GM18526 (cell line): ENCODE data around the gene ELN.

Experiments used
- POLR2A ChIP-seq: IDR thresholded peaks from 3 replicates; pipeline ENCODE4 v1.6.1; 2011; ENCODE audit not compliant: insufficient read length; ENCODE audit errors: extremely low read depth

The ELN gene

GRCh38 chr7:74057987-74058386, 30.0 kb downstream of the ELN start:
- no peak for TF ChIP-seq POLR2A

DNA sequence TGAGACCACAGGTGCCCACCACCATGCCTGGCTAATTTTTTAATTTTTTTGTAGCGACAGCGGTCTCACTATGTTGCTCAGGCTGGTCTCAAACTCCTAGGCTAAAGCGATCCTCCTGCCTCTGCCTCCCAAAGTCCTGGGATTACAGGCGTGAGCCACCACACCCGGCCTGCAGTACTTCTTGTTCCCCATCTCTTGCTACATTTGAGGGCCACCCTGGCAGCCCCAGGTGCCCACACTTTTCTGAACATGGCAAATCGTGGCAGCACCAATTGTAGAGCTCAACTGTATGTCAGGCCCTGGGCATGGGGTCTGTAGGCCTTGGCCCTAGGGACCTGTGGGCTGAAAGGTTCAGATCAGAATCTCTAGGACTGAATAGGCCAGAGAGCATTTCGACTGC, 30.5 kb downstream of the ELN start:
- TF ChIP-seq POLR2A, result no peak

DNA sequence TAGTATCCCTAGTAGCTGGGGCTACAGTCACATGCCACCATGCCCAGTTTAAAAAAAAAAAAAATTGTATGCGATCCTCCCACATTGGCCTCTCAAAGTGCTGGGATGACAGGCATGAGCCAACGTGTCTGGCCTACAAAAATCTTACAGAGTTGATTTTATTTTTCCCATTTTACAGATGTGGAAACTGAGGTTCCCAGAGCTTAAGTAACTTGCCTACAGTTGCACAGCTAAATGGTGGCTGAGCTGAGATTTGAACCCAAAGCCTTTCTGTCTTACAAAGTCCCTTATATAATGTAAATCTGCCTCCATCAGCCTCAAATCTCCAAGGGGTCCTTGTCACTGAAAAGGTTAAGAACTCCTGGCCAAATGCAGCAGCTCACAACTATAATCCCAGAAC, 31.1 kb downstream of the ELN start:
- TF ChIP-seq POLR2A, result no peak

DNA sequence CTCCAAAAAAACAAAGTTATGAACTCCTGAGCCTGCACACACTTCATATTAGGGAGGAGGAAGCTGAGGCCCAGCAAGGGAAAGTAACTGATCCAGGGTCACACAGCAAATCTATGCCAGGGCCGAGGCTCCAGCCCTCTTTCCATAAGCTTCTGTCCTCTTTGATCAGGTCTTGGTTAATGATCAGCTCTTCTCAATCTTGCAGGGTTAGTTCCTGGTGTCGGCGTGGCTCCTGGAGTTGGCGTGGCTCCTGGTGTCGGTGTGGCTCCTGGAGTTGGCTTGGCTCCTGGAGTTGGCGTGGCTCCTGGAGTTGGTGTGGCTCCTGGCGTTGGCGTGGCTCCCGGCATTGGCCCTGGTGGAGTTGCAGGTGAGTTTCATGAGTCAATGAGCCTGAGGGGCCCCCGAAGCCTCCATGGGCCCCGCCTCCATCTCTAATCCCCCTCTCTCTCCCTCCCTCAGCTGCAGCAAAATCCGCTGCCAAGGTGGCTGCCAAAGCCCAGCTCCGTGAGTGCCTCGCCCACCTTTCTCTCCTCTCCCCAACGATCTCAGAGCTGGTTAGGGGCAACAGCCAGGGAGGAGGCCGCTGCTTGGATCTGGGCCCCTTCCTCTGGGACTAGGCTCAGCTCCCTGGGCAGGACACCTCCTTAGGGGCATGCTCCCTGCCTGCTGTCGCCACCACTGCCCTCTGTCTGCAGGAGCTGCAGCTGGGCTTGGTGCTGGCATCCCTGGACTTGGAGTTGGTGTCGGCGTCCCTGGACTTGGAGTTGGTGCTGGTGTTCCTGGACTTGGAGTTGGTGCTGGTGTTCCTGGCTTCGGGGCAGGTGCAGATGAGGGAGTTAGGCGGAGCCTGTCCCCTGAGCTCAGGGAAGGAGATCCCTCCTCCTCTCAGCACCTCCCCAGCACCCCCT, 32.0 kb downstream of the ELN start:
- TF ChIP-seq POLR2A, result no peak

DNA sequence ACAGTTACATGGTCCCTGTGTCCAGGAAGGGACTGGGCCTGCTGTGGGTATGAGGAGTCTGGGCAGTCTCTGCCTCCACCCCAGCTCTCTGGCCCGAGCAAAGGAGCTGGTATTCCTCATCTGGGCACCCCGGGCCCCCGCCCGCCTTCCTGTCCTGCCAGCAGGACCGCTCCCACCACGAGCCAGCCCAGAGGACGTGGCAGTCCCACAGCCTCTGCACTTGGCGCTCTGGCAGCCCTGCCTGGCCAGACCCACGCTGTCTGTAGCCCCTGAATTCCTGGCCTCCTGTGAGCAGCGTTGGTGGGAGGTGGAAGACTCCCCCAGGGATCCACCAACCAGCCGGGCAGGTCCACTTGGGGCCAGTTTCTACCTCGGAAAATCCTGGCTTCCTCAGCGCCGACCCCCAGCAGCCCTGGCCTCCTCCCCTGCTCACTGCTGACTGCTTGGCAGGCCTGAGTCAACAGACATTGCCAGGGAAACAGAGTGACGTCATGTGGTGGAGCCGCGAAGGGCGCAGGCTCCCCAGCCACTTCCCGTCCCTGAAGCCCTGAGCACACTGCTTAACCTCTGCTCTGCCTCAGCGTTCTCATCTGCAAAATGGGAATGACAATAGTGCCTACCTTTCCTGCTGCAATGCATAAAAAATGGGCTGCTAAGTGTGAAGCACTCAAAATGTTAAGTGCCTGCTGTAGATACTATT, 34.0 kb downstream of the ELN start:
- TF ChIP-seq POLR2A, result no peak

- TF ChIP-seq POLR2A, result no peak
These were observed 35.3 kb downstream of the ELN start for GRCh38 chr7:74063223-74063641.

DNA sequence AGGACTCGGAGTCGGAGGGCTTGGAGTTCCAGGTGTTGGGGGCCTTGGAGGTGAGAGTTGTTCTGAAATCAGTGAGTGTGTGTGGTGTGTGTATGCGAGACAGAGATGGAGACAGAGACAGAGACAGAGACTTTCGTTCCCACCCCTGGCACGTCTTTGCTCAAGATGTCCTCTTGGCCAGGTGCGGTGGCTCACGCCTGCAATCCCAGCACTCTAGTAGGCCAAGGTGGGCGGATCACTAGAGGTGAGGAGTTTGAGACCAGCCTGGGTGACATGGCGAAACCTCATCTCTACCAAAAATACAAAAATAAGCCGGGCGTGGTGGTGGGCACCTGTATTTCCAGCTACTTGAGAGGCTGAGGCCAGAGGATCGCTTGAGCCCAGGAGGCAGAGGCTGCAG, 35.7 kb downstream of the ELN start:
- no peak for TF ChIP-seq POLR2A

DNA sequence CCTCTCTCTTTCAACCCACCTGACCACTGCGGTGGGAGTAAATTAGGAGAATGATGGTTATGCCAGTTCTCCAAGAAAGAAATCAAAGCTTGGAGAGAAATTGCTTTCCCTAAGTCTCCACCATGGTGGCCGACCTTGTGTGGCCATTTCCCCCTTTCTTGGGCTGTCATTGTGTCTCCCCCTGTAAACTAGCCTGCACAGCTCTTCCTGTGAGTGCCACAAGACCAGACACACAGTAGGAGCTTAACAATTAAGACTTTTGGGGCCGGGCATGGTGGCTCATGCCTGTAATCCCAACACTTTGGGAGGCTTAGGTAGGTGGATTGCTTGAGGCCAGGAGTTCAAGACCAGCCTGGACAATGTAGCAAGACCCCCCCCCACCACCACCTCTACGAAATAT, 36.7 kb downstream of the ELN start:
- TF ChIP-seq POLR2A, result no peak

DNA sequence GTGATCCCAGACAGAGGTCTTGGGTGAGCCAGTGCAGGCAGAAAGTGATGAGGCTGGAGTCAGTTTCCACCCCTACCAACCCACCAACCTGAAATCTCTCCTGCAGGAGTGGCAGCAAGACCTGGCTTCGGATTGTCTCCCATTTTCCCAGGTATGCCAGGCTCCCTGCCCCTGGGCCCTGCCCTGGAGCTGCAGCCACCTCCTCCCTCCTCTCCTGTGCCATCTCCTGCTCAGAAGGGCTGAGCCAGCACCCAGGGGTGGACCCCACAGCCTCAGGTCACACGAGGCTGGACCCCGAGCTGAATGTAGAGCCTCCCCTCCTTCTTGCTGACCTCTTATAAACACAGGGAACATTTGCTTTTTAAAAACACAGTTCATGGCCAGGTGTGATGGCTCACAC, 38.7 kb downstream of the ELN start:
- TF ChIP-seq POLR2A, result no peak

DNA sequence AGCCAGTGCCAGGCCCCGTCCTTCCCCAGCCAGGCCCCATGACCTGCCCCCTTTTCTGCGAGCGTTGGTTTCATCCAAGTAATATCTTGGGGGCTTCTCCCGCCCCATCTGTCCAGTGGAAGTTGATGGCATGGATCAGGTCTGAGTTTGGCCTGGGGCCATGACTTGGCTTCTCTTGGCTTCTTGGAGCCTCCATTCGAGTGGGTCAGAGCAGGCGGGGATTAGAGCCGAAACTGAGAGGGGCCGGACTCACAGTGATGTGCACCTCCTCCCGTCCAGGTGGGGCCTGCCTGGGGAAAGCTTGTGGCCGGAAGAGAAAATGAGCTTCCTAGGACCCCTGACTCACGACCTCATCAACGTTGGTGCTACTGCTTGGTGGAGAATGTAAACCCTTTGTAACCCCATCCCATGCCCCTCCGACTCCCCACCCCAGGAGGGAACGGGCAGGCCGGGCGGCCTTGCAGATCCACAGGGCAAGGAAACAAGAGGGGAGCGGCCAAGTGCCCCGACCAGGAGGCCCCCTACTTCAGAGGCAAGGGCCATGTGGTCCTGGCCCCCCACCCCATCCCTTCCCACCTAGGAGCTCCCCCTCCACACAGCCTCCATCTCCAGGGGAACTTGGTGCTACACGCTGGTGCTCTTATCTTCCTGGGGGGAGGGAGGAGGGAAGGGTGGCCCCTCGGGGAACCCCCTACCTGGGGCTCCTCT, 40.6 kb downstream of the ELN start:
- no peak for TF ChIP-seq POLR2A

GRCh38 chr7:74069086-74069541, 41.1 kb downstream of the ELN start:
- no peak for TF ChIP-seq POLR2A

DNA sequence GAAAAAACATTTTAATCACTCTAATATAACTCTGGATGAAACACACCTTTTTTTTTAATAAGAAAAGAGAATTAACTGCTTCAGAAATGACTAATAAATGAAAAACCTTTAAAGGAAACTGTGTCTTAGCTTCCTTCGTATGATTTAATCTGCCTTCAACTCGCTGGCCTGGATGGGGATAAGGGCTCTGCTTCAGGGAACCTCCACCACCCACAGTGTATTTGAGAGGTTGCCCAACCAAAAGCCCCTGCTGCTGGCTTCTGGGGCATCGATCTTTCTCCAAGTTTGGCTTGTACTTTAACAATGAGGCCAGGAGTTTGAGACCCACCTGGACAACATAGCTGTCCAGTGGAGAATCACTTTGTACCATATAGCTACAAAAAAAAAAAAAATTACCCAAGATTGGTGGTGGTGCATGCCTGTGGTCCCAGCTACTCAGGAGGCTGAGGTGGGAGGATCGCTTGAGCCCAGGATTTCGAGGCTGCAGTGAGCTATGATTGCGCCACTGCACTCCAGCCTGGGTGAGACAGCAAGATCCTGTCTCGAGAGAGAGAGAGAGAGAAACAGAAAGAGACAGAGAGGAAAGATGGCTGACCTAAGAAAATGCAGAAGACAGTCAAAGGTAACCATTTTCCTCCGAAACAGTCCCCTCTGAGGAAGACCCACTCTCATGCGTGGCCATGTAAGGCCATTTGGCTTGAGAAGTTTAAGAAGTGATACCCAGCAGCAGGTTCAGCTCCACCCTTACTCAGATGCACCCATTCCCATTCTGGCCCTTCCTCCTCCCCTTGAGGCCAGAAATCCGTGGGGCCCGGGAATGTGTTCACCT, 42.0 kb downstream of the ELN start:
- TF ChIP-seq POLR2A, result no peak

DNA sequence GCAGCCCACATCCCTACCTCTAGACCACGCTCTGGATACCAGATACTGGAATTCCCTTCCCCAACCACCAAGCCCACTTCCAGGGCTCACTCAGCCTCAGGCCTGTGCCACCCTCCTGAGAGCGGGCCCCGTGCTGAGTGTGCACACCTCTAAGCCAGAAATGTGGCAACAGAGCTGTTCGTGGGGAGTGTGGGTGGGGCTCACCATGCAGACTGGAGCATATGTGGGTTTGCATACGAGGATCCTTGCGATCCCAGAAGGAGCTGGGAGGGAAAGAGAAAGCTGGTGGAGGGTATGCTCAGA, 42.6 kb downstream of the ELN start:
- TF ChIP-seq POLR2A, result no peak

DNA sequence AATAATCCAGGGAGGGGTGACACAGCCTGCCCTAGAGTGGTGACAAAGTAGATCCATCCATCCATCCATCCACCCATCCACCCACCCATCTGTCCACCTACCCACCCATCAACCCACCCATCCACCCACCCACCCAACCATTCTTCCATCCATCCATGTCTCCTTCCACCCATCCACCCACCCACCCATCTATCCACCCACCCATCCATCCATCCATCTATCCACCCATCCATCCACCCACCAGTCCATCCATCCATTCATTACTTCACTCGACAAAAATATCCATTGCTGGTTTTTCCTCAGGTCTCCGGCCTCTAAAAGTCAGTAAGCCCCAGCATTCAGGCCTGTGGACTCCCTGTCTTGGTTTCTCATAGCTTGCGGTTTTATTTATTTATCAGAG, 43.1 kb downstream of the ELN start:
- TF ChIP-seq POLR2A, result no peak

- no peak for TF ChIP-seq POLR2A
These were observed 46.8 kb downstream of the ELN start for GRCh38 chr7:74074770-74075169.
